NCI-H2171 (cell line): ENCODE data around the gene TNS4.

Source experiments
- DNase-seq: peaks from one replicate; lab custom pipeline; 2025; lab: John Stamatoyannopoulos, UW

Gene TNS4

DNA sequence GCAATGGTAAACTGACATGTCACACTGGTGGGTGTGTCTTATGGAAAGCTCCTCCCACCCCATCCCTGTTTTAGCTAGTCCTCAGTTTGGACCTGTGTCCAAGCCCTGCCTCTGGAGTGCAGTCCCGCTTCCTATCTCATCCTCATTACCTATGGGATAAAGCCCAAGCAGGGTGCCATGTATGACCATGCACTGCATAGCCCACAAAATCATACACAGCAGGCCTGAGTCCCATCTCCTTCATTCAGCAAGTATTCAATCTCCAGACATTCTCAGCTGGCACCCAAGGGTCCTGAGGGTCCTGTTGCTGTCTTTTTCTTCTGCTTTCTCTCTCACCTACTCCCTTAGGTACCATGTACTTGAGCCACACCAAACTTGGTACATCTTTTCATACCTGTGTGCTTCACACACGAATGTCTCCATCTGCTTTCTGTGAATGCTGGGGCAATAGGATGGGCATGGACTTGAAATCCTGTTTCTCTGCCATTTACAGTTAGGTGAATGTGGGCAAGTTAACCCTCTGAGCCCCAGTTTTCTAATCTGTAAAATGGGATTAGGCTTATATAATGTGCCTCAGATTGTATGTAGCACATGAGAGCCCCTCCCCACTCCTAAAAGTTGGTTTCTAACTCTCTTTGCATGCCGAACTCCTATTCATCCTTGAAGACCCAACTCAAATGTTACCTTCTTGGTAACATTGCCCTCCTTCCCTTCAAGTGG lies 28.5 kb downstream of the TNS4 start:
- no peak for DNase-seq

DNA sequence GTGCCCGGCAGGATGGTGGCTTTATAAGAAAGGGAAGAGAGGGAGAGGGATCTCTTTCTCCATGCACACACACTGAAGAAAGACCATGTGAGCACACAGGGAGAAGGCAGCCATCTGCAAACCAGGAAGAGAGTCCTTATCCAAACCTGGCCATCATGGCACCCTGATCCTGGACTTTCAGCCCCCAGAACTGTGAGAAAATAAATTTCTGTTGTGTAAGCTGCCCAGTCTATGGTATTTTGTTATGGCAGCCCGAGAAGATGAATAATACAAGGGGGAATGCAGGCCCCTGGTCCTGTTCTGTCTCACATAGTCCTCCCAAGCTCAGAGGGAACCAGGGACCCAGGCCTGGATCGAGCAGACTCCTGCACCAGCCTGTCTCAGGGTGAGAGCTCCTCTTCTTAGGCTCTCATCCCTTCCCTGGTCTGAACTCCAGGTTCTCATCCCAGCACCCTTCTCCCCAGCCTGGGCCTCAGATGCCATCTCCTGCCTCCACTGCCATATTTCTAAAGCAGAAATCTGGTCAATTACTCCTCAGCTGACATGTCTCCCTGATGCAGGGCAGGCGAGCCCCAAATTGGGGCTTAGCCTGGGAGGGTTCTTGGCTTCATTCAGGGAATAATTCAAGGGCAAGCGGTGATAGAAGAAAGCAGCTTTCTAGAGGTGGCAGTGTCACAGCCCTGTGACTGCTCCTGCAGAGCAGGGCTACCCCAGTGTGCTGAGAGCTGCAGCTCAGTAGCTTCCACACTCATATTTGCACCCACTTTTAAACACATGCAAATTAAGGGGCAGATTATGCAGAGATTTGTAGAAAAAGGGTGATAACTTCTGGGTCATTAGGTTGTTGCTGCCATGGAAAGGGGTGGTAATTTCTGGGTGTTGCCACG lies 29.3 kb downstream of the TNS4 start:
- no peak for DNase-seq

DNA sequence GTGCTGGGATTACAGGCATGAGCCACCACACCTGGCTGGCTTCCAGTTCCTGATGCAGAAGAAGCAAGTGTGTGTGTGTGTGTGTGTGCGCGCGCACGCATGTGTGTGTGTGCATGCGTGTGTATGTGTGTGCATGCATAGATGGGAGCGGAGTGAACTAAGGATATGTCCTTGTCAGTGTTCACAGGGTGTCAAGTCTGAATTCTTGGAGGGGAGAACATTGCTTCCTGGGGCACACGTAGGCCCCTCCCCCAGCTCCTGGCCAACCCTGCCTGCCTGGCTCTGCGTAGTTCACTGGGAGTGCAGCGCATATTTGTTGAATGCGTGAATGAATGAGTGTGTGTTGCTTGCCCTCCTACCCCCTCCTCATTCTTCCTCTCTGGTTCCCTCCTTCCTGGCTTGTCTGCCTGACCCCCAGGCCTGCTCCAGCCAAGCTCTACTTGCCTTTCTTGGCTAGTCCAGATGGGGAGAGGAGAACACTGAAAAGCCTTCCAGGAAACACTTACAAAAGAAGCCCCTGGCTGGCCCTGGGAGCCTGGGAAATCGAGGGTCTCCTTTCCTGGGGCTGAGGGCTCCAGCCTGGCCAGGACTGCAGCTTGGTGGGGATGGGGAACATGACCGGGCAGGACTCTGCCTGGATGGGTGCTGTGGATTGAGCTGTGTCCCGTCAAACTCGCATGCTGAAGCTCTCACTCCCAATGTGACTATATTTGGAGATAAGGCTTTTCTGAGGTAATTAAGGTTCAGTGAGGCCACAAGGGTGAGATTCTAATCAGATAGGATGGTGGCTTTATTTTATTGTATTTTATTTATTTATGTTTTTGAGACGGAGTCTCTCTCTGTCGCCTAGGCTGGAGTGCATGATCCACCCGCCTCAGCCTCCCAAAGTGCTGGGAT lies 30.2 kb downstream of the TNS4 start:
- no peak for DNase-seq

DNA sequence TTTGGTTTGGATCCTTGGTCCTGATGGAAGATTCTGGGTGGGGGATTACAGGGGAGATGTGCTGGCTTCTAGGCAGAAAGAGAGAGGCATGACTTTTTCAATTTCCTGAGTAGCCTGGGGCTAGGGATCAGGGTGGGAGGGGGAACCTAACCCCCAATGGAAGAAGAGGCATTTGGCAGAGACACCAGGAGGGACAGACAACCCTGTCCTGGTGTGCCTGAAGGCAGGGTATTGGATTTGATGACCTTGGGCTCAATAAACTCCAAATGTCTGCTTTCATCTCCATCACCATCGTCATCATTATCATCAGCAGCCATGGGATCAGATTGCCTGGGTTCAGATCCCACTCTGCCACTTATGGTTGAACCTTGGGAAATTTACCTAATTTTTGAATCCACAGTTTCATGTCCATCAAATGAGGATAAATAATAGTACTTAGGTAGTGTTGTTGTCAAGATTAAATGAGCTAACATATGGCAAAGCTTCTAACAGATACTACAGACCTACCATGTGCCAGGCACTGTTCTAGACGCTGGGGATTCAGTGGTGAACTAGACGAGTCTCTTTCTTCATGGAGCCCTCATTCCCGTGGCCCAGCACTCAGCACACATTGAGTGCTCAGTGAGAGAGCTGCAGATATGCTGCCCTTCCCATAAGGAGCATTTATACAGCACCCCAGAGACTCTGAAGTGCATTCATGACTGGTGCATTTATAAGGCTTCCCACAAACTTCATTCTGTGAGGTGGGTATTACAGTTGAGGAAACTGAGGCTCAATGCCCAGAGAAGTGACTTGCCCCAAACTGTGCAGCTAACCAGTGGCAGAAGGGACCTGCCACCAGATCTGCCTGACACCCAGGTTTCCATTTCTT lies 31.4 kb downstream of the TNS4 start:
- DNase-seq, result no peak

DNA sequence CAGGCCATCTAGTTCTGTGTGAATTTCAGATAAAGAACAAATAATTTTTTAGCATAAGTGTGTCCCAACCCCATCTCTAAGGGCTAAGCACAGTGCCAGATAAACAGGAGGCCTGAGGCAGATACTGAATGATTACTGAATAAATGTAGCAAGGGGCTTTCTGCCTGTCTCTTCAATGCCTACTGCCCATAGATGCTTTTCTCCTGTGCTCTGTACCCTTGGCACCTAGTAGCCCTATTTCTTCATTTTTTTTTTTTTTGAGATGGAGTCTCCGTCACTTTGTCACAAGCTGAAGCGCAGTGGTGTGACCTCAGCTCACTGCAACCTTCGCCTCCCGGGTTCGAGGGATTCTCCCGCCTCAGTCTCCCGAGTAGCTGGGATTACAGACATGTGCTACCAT lies 32.9 kb downstream of the TNS4 start:
- DNase-seq, result no peak

DNA sequence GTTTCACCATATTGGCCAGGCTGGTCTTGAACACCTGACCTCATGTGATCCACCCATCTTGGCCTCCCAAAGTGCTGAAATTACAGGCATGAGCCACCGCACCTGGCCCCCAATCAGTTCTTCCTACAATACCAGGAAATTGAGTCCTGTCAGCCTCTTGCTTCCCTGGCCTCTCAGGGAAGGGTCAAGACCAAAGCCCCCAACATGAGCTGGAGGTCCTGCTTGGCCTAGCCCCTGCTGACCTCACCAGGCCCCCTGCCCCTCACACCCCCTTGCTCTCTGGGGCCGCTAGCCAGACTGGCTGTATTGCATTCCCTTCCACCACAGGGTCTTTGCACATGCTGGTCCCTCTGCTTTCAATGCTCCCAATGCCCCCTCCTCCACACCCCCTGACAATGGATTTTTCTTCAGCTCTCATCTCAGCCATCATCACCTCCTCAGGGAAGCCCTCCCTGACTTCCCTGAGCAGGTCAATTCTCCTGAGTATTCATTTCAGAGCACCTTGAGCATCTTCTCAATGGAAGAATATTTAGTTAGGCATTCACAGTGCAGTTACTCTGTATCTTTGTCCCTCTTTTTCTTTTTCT lies 34.0 kb downstream of the TNS4 start:
- no peak for DNase-seq

DNA sequence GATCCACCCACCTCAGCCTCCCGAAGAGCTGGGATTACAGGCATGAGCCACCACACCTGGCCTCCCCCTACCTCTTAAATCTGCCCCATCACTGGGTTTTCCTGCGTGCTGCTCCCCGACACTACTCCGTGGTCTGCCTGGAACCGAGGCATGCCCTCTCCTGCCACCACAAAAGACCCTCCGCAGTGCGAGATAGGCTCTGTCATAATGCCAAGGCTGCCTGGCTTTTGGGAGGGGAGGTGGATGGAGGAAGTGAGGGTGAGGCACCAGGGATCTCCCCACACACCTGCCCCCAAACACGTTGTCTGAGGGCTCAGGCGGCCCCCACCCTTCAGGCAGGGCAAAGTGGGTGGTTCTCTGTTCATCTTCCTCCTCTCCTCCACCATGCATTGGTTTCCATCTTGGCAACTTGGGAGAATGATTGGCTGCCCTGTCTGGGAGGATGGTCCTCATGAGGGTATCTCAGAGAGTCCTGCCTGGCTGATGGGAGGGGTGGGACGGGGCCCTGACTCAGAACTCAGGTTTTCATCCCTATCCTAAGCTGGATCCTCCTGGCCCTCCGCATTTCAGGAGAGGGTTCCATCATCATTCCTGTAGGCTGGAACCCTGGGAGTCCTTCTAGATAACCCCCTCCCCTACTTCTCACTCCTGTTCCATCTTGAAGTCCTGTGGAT lies 35.0 kb downstream of the TNS4 start:
- no peak for DNase-seq

DNA sequence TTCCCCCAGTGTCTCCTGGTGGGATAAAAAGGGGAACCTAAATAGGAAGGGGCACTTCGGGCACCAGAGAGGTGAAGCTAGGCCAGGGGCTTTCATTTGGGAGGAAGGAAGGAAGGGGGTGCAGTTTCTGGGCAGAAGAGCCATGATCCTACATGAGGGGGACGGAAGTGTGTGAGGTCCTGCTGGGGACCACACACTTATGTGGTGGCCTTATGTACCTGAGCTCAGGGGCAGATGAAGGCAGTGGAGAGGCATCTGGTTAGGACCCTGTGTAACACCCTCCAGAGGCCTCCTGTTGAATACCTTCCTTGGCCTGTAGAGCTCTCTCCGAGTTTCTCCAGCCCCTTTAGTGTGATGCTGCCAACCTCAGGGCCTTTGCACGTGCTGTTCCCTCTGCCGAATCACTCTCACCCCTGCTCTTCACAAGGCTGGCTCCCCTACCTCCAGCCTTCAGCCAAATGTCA lies 37.0 kb downstream of the TNS4 start:
- DNase-seq, result no peak

DNA sequence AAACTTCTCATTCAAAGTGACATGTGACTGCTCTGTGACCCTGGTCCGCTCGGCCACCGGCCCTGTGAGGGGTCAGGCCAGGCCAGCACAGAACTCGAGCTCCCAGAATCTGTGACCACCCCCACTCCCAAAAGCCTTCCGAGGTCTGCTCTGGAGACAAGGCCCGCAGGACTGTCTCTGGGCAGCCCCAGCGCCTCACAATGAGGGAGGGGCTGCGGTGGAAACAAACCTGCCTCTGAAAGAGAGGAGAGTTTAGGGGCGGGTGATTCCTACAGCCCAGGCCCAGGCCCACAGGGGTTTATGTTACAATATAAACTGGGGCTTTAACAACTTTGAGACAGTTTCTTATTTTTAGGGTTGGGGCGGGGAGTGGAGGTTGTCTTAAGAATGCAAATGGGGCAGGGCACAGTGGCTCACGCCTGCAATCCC lies 38.3 kb downstream of the TNS4 start:
- DNase-seq, result no peak

DNA sequence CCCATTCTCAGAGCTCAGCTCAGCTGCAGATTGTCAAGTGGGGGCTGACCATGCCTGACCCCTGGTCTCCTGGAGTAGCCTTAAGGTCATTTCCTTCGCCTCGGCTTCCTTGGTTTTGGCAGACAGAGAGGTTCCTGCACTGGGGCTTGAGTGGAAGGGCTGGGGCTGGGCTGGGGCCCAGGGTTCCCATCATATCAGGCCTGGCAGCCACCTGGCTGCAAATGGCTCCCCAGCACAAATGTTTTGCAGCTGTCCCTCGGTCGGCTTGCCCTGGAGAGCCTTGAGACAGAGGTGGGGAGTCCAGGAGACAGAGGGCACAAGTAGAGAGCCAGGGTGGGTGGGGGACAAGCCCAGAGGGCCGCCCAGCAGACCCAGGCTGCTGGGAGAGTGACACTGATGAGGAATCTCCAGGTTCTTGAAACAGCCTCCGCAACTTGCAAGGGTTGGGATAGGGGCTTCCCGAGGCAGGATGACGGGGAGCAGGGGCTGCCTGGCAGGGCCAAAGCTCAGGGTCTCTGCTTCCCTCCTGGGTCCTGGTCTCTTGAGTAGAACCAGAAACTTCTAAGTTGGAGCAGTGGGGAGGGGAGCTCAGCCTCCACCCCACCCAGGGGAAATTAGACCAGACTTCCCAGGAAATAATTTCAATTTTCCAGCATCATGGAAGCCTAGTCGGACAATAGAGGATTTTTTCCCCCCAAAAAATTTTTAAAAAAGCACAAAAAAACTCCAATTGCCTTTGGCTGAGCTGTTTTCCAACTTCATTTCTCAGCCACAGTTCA lies 38.9 kb downstream of the TNS4 start:
- no peak for DNase-seq

DNA sequence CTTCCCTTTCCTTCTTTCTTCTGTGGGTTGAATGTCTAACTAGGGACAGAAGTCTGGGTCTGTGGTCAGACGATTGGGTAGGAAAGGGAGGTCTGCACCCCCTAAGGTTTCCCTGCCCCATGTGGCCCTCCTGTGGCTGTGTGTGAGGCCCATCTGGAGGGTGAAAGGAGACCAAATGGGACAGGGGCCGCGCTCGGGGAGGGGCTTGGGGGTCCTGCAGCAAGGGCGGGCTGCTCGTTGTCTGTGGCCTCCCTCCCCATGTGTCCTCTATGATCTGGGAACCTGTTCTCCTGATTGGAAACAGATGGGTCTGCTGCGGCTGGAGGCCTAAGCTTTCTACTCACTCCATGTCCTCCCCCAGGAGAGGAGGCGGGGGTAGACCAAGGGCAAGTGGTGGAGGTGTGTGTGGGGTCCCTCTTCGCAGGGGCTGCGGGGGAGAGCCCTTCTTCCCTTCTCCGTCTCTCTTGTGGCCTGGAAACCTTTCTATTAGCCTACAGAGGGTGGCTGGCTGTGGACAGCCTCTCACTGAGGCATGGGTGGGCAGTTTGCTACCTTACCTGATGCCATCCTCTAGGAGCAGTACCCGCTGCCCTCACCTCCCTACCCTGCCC lies 39.6 kb downstream of the TNS4 start:
- DNase-seq, result no peak

DNA sequence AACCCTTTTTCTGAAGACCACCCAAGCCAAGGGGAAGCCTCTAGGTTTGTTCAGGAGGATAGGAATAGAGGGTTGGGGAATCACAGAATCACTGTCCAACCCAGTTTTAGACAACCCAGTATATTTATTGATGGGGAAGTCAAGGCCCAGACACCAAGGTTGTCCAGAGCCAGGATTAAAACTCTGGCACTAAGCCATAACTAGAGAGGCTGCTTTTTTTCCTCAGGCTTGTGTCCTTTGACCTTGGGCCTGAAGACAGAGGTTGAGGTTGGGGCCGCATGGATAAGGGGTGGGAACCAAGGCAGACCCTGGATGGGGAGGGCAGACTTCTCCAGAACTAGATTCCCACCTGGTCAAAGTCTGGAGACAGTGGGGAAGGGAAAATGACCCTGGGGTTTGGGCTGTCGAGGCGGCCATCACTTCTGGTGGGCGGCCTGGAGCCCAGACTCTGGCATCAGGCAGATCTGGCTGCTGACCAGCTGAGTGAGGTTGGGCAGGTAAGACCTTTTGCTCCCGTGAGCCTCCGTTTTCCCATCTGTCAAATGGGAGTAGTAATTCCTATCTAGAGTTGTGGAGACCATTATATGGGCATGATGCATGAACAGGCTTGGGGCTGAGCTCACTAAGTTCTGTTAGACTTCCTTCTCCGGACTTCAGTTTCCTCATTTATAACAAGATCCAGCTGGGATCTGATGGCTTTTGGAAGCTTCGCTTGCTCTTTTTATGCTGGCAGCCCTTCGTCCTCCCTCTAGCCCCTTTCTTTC lies 40.3 kb downstream of the TNS4 start:
- DNase-seq, result no peak

DNA sequence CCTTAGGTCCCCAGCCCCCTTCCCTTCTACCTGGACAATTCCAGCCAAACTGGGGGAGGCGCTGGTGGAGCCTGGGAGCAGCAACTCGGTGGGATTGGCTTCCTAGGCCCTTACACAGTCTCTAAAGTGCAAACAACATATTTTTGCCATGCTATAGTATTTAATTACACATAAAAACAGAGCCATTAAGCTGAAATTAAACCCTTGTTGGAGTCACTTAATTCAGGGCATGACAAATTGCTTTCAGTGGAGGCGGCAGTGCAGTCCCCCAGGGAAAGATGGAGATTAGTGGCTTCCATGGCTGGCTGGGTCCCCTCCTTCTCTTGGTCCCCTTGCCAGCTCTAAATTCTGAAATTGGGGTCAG lies 40.8 kb downstream of the TNS4 start:
- DNase-seq, result no peak

DNA sequence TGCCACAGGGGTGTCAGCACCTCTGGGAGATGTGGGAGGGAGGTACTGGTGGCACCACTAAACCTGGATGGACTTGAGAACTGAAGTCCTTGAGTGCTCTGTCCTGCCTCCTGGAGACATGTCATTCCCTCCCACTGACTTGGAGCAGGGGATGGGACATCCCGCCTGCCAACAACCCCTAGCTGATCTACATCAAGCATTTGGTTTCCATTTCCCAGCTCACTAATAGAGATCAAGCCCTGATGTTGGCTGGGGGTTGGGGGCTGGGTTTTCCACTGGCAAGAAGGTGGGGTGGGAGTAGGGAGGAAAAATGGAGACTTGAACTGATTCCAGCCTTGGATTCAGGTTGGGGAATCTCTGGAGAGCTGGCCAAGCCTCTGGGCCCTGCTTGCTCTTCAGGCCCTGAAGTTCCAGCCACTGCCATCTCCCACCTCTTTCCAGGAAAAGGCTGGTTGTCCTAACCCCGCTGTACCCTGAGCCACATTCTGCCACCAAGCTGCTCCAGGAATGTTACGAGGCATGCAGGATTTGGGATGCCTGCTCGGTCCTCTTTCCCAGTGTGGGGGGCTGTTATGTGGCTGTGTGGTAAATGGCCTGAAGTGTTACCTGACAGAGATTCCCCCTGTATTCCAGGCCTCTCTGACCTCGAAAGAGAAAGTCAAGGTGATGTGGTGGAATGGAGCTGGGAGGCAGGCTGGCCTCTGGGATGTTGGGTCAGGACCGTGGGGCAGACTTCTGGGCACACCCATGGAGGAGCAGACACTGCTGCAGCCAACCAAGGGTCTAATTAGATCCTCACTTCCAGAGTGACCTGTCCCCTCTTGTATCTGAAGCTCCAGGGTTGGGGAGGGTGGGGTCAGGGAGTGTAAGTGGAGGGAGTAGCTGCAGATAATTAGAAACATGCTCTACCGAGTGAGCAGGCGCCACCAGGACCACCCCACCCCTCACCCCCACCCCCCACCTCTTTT lies 41.5 kb downstream of the TNS4 start:
- DNase-seq, result no peak

DNA sequence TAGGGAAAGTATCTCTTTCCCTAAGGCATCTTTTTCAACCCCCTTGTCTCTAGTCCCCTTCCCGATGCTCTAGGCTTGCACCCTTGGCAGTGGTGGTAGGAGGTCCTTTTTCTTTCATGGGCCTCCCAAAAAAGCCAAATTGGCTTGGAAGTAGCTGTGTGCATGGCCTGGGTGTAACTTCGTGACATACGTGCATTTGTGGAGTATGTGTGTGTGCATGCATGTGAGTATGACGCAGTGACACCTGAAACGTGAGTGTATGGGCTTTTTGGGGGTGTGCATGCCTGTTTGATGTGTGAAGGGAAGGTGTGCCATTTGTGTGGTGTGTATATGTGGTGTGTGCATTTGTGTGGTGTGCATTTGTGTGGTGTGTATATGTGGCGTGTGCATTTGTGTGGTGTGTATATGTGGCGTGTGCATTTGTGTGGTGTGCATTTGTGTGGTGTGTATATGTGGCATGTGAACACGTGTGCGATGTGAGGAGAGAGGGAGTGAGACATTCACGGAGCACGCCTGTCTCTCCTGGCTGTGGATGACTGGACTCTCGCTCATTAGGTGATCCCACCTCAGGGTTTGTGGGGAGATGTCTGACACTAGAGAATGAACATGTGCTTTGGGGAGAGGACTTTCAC lies 42.5 kb downstream of the TNS4 start:
- no peak for DNase-seq

DNA sequence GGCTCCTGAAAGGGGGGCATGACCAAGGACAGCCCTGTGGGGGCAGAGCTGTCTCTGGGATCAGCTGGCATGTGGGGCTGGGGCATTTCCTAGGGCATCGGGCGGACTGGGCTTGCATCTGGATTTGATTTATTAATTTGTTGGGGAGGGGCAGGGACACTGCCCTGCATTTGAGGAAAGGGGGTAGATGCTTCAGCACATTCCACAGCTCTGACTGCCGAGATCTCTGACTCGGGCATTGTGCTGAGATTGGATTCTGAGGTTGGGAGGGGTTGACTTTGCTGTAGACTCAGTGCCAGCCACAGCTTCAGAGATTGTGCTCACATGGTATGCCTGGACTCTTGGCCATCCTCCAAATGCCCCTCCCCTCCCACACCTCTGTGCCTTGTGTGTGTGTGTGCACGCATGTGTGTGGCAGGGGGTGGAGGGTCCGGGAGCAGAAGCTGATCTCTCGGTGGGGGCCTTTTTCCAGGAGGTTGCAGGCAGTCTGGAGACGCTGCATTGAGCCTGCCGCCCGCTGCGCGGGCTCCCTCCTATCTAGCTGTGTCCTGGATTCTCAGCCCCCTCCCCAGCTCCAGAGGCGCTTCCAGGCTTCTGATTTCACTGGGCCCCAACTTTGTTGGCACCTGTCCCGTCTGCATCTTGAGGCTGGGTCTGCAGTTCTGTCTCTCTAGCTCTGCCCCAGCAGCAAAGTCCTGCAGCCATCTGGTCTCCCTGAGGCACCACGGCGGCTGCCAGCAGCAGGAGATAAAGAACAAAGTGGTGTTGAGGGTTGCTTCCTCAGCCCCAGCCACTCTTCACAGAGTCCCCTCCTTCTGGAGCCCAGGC lies 43.2 kb downstream of the TNS4 start:
- DNase-seq, result no peak
